HEK293T (cell line): ENCODE measurements around the gene FAM83B.
"Not testable (repeated sequence)": the region's sequence is repeated elsewhere in the genome, so short reads cannot be mapped to it uniquely, and the experiment has no call there.

Experiments used
- BHLHE40 ChIP-seq: fragments of 450-650 bp; IDR thresholded peaks from 2 replicates; pipeline ENCODE4 v1.6.1; 2016; ENCODE audit warnings: mild to moderate bottlenecking, moderate library complexity, borderline replicate concordance
- ELF4 ChIP-seq: fragments of 450-650 bp; IDR thresholded peaks from 2 replicates; pipeline ENCODE4 v1.6.1; 2017; ENCODE audit warnings: antibody characterized with exemption
- FOXA1 ChIP-seq: fragments of 450-650 bp; IDR thresholded peaks from 2 replicates; pipeline ENCODE4 v1.6.1; 2016; ENCODE audit warnings: mild to moderate bottlenecking
- FOXK2 ChIP-seq: fragments of 450-650 bp; IDR thresholded peaks from 2 replicates; pipeline ENCODE4 v1.6.1; 2016; ENCODE audit warnings: mild to moderate bottlenecking
- HDGF ChIP-seq: fragments of 450-650 bp; IDR thresholded peaks from 2 replicates; pipeline ENCODE4 v1.6.1; 2017; ENCODE audit warnings: antibody characterized with exemption, borderline replicate concordance
- L3MBTL2 ChIP-seq: fragments of 450-650 bp; conservative IDR thresholded peaks from 2 replicates; pipeline ENCODE4 v1.6.1; 2016; ENCODE audit warnings: mild to moderate bottlenecking
- PKNOX1 ChIP-seq: fragments of 450-650 bp; IDR thresholded peaks from 2 replicates; pipeline ENCODE4 v1.6.1; 2016
- SP1 ChIP-seq: fragments of 450-650 bp; IDR thresholded peaks from 2 replicates; pipeline ENCODE4 v1.6.1; 2017
- ZNF384 ChIP-seq: fragments of 450-650 bp; IDR thresholded peaks from 2 replicates; pipeline ENCODE4 v1.6.1; 2016

- TF ChIP-seq FOXK2, ZNF384, PKNOX1, ELF4, HDGF, FOXA1, SP1, L3MBTL2, BHLHE40: not testable (repeated sequence)
Measured at GRCh38 chr6:54824225-54824624, 22.3 kb upstream of the FAM83B start.
